GM10266 (cell line): ENCODE measurements around the gene PXMP2.
"Not testable (repeated sequence)": the region's sequence is repeated elsewhere in the genome, so short reads cannot be mapped to it uniquely, and the experiment has no call there.

ENCODE experiments used
- DNase-seq: peaks from one replicate; pipeline ENCODE4 v3.0.0; 2012; ENCODE audit errors: extremely low spot score
- CTCF ChIP-seq: IDR thresholded peaks from 2 replicates; pipeline ENCODE4 v1.5.1; 2012; ENCODE audit warnings: mild to moderate bottlenecking, low read depth; ENCODE audit not compliant: control insufficient read depth, insufficient read depth; ENCODE audit errors: missing control alignments

Gene PXMP2

DNA sequence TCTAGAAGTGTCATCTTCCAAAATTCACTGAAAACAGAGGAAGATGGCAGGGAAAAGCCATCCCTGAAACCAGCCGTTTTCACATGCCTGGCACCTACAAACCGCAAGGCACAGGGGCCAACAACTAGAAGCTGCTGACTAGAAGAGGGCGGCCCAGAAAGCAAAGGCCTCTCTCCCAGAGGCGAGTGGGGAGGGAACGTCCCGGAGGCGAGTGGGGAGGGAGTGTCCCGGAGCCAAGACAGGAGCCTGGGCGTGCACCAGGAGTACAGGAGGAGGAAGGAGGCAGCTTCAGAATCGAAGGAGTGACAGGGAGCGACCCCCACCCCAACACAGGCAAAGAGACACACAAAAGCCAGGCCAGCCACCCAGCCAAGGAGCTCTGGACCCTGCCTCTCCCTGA is 53.3 kb downstream of the PXMP2 start:
- DNase-seq, result no peak
- TF ChIP-seq CTCF, result no peak

DNA sequence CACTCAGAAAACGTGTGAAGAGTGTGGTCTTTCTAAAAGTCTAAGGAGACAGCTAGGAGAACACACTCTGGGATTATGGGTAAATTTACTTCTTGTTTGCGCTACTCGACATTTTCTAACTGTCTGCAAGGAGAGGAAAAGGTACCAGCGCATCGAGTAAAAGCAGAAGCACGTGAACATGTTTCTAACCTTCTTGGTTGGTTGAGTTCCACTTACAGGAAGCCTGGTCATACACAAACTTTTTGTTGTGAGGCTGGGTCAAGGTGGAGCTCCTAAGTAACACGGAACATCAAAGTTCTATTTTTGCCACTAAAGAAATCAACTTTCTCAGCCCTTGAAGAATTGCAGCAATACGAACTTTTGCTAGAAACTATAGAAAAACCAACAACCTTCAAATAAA is 54.2 kb downstream of the PXMP2 start:
- DNase-seq, result no peak
- no peak for TF ChIP-seq CTCF

DNA sequence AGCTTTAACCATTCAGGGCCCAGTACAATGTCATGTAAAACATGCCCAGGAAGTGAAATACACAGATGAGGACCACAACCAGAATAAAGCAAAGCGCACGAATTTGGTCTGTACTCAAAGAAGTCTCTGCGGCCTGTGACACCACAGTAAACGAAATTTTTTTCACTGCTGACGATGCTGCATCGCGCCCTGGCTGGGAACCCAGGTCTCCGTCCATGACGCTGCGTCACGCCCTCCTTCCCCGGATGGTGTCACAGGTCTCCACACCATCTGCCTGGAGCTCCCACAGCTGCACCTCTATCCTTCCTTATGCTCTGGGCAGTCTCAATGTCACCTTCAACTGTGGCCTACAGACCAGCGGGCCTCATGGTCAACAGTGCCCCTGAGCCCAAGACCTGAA is 56.4 kb downstream of the PXMP2 start:
- no peak for TF ChIP-seq CTCF
- DNase-seq, result no peak

DNA sequence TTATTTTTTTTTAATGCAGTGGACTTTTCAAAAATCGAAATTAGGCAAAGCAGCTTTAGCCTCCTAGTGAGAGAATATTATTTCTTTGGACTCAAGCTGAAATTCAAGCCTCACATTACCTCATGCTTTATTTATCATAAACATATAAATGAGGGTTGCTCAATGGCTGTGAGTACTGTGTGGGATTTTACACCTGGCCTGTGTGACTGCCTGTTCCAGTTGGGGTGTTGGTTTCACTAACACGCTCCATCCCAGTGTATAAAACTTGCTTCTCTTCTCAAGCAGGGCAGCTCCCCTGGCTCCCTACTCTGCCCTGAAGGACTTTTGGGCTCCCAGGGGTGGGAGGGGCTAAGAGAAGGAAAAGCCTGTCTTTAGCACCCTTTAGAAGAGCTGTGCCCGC is 59.2 kb downstream of the PXMP2 start:
- no peak for DNase-seq
- no peak for TF ChIP-seq CTCF

DNA sequence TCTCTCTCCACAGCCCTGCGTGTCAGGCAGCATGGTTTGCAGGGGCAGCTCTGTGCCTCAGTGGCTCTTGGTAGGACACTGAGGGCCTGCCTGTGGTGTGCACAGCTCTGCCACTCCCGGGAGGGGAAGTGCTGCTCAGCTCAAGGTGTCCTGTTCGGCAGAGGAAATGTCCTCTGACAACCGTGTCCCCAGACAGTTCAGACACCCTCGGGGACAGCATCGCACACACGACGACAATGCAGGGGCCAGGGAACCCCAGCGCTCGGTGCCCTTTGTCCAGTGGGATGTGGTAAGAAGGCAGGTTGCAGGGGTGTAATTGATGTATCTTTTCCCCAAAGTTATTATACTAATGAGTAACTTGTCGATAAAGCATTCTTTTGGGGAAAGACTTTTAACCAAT is 60.0 kb downstream of the PXMP2 start:
- no peak for TF ChIP-seq CTCF

DNA sequence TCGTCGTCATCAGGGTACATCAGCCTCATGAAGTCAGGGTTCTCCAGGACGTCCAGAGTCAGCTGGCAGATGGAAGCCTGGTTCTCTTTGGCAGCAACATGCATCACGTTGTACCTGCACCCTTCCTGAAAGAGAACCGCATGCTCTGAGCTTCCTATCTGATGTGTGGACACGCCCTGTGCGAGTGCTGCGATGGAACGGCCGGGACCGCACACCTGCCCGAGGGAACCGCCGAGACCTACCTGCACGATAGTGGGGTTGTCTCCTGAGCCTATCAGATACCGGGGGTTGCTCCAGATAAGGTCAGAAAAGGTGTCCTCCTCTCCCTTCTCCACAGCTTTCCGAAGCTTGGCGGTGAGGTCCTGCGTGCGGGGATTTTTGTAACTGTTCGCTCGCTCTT is 60.5 kb downstream of the PXMP2 start:
- no peak for TF ChIP-seq CTCF
- DNase-seq, result no peak

More for the DNA sequence above, 60.0 kb downstream of the PXMP2 start:
- no peak for DNase-seq

DNA sequence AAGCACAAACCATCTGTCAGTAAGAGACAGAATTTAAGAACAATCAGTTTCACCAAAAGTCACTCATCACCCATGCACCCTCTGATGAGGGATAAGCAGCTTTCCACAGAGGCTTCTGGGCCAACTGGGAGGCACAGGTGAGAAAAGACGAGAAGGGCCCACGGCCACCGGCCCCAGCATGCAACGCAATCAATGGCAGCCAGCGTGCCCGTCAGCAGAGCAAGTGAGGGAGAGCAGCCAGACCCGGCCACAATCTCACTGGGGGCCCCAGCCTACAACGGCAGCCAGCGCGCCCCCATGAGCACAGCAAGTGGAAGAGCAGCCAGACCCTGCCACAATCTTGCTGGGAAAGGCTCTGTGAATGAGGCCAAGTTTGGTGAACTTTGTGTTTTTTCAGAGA is 60.9 kb downstream of the PXMP2 start:
- no peak for DNase-seq
- TF ChIP-seq CTCF, result no peak

GRCh38 chr12:132753670-132754069 is 66.3 kb downstream of the PXMP2 start:
- DNase-seq, result not testable (repeated sequence)
